Lower leg skin (tissue), 3 donors: ENCODE data around the gene METTL25B.

ENCODE experiments used
- POLR2A ChIP-seq, 2 donors: fragments of 450-650 bp; IDR thresholded peaks; one replicate each; pipeline ENCODE4 v1.6.1; 2016 to 2017; ENCODE audit warnings: antibody characterized with exemption in 2 of 2, mild to moderate bottlenecking in 1 of 2, moderate library complexity in 1 of 2
- TF ChIP-seq, protein P1 (sequence below), 3 donors: fragments of 450-650 bp; IDR thresholded peaks; one replicate each; pipeline ENCODE4 v1.5.1; 2016; ENCODE audit warnings: antibody characterized with exemption in 3 of 3, mild to moderate bottlenecking in 3 of 3, moderate library complexity in 2 of 3

DNA sequence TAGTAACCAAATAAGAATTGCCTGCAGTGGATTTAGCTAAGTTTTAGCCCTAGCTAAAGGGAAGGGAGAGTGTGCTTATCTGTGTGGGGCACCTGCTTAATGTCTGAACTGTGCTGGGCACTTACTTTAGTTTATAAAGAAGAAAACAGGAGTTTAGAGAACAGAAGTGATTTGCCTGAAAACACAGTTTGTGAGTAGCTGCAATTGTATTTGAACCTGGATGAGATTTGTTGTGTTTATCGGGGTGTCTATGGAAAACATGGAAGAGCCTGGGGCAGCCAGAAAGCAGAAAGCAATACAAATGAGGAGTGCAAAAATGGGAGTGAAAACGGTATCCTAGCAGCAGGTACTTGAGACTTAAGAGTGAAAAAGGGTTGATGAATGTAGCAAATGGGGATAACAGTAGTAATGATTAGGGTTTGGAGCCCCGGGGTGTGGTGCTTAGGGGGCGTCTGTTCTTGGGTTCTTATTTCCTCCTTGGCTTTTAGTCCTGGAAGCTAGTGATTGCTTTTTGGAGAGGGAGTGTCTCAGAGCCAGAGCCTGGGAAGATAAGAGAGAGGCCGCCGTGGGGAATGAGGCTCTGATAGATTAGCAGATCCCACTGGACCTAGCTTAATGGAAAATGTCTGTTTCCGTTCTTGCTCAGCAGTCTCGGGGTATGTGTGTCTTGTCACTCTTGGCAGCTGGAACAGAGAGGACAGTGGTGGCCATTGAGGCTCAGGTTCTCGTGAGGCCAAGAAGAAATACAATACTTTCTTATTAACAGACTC is 44.6 kb downstream of the METTL25B start:
- no peak for TF ChIP-seq POLR2A (IDR thresholded peaks at IDR 0.05)
- TF ChIP-seq, protein P1, sequence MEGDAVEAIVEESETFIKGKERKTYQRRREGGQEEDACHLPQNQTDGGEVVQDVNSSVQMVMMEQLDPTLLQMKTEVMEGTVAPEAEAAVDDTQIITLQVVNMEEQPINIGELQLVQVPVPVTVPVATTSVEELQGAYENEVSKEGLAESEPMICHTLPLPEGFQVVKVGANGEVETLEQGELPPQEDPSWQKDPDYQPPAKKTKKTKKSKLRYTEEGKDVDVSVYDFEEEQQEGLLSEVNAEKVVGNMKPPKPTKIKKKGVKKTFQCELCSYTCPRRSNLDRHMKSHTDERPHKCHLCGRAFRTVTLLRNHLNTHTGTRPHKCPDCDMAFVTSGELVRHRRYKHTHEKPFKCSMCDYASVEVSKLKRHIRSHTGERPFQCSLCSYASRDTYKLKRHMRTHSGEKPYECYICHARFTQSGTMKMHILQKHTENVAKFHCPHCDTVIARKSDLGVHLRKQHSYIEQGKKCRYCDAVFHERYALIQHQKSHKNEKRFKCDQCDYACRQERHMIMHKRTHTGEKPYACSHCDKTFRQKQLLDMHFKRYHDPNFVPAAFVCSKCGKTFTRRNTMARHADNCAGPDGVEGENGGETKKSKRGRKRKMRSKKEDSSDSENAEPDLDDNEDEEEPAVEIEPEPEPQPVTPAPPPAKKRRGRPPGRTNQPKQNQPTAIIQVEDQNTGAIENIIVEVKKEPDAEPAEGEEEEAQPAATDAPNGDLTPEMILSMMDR (IDR thresholded peaks at IDR 0.05), result no peak
